ENCODE measurements around the gene TLR2. TPM values are rescaled to one million over a fixed set of nuclear protein-coding genes. Genes with fewer than 3 reads are reported as not detected.
A peak's percentile ranks its signal among the peaks of the same experiment; 100 is the strongest.

The TLR2 gene
- total RNA-seq, 6 donors from 2014 or later, result 34.8 to 104 (median 91.2) TPM

DNA sequence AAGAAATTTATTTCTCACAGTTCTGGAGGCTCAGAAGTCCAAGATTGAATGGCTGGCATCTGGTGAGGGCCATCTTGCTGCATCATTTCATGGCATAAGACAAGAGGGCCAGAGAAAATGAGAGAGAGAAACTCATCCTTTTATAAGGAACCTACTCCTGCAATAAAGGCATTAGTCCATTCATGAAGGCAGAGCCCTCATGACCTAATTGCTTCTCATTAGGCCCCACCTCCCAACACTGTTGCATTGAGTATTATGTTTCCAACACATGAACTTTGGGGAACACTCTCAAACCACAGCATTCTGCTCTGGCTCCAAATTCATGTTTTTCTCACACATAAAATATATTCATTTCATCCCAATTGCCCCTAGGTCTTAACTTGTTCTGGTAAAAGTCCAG, 61.6 kb downstream of the TLR2 start:
- H3K4me1 ChIP-seq, result peaks cover 0 to 6% (median 0%) of the 10 kb centered on the region in 4 donors
- DNase-seq (no peak), ATAC-seq (ENCODE audit: low FRiP score in 2 of 2) (no peak)
- H3K4me3 ChIP-seq, result no peak overlapping the region
- no peaks in the 10 kb centered on the region for H3K36me3 ChIP-seq
- H3K9me3 ChIP-seq, result peaks cover 0 to 3% (median 0%) of the 10 kb centered on the region in 4 donors
- TF ChIP-seq EP300 (IDR thresholded peaks at IDR 0.05) (no peak), POLR2A (IDR thresholded peaks at IDR 0.05) (no peak), POLR2AphosphoS5 (IDR thresholded peaks at IDR 0.05) (no peak)
- TF ChIP-seq, protein P1, sequence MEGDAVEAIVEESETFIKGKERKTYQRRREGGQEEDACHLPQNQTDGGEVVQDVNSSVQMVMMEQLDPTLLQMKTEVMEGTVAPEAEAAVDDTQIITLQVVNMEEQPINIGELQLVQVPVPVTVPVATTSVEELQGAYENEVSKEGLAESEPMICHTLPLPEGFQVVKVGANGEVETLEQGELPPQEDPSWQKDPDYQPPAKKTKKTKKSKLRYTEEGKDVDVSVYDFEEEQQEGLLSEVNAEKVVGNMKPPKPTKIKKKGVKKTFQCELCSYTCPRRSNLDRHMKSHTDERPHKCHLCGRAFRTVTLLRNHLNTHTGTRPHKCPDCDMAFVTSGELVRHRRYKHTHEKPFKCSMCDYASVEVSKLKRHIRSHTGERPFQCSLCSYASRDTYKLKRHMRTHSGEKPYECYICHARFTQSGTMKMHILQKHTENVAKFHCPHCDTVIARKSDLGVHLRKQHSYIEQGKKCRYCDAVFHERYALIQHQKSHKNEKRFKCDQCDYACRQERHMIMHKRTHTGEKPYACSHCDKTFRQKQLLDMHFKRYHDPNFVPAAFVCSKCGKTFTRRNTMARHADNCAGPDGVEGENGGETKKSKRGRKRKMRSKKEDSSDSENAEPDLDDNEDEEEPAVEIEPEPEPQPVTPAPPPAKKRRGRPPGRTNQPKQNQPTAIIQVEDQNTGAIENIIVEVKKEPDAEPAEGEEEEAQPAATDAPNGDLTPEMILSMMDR (IDR thresholded peaks at IDR 0.05), result no peak
- H3K27ac ChIP-seq, result no peak overlapping the region
- H3K27me3 ChIP-seq, result no peaks in the 10 kb centered on the region

DNA sequence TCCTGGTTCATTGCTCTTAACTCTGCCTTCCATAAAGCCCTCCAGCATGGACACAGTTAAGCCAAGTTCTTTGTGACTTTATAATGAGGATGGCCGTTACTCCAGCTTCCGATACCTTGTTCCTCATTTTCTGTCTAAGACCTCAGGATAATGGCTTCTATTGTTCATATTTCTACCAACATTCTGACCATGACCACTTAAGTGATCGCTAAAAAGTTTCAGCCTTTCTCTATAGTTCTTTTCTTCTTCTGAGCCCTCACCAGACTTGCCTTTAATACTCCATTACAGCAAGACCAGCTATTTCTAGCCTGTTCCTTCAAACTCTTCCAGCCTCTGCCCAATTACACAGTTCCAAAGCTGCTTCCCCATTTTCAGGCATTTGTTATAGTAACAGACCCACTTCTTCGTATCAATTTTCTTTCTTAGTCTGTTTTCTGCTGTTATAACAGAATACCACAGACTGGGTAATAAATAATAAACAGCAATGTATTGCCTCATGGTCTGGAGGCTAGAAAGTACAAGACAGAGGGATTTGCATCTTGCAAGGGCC, 63.4 kb downstream of the TLR2 start:
- 65 to 73% methylated on average over 4 of the region's 4 CpGs for WGBS, 2 donors
- Histone ChIP-seq H3K9me3 (no peaks in the 10 kb centered on the region), H3K4me1 (peaks cover 0 to 6% (median 0%) of the 10 kb centered on the region in 4 donors), H3K27ac (peak overlapping the region in 2 of 4 donors; percentile 10 to 14), H3K36me3 (no peaks in the 10 kb centered on the region), H3K4me3 (no peak overlapping the region), H3K27me3 (no peaks in the 10 kb centered on the region)
- DNase-seq, result no peak
- TF ChIP-seq POLR2AphosphoS5 (IDR thresholded peaks at IDR 0.05), result no peak
- no peak for TF ChIP-seq EP300 (IDR thresholded peaks at IDR 0.05)
- TF ChIP-seq, protein P1 (IDR thresholded peaks at IDR 0.05), result no peak
- TF ChIP-seq POLR2A (IDR thresholded peaks at IDR 0.05), result no peak
- peak in 1 of 2 donors; percentile 36 for ATAC-seq (ENCODE audit: low FRiP score in 2 of 2)

DNA sequence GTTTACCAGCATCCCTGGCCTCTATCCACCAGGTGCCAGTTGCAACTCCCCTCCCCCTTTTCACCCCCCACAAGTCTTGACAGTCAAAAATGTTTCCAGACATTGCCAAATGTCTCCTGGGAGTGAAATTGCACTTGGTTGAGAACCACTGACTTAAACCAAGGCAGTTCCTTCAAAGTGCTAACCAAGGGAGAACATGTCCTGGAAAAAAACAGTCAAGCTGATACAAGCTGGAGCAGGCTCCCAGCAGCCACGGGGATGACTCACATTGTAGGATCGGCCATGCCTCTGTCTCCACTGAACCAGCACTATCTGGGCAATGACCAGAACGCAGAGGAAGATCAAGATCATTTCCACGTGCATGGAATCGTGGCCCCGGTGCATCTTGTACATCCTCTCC, 64.3 kb downstream of the TLR2 start:
- peak in 1 of 2 donors; percentile 55 for DNase-seq
- Histone ChIP-seq H3K36me3 (no peaks in the 10 kb centered on the region), H3K4me3 (no peak overlapping the region), H3K27ac (peak overlapping the region in 1 of 4 donors; percentile 10), H3K27me3 (no peaks in the 10 kb centered on the region), H3K4me1 (peaks cover 0 to 6% (median 0%) of the 10 kb centered on the region in 4 donors), H3K9me3 (no peaks in the 10 kb centered on the region)
- TF ChIP-seq EP300 (IDR thresholded peaks at IDR 0.05) (no peak), POLR2AphosphoS5 (IDR thresholded peaks at IDR 0.05) (no peak), POLR2A (IDR thresholded peaks at IDR 0.05) (no peak)
- TF ChIP-seq, protein P1 (IDR thresholded peaks at IDR 0.05), result no peak
- peak in 1 of 2 donors; percentile 78 for ATAC-seq (ENCODE audit: low FRiP score in 2 of 2)
- 77 to 78% methylated on average over 6 of the region's 6 CpGs for WGBS, 2 donors

DNA sequence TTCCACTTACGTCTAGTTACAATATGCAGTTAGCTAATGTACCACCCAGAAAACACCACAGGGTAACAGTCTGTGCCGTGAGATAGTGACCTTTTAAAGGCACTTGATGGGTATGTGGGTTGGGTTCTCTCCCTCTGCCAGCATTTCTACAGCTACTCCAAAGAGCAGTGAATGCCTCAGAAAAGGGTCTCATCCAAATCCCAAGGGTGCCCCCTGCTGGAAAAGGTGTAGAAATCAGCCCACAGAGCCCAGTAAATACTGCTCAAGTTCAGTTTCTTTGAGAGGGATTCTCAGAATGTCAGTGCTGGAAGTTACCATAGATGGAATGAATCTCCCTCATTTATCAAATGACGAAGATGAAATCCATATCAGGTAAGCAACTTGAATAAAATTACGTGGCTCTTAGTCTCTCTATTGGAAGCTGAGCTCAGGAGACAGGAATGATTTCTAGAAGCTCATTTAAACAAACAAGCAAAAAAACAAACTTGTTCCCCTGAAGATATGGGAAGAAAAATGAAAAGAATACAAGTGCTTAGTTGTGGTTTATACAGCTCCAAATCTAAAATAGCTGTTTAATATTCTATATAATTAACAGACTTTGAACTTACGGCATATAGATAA, 66.2 kb downstream of the TLR2 start:
- Histone ChIP-seq H3K4me1 (peaks cover 0 to 6% (median 0%) of the 10 kb centered on the region in 4 donors), H3K9me3 (no peaks in the 10 kb centered on the region), H3K27me3 (no peaks in the 10 kb centered on the region), H3K27ac (no peak overlapping the region), H3K36me3 (no peaks in the 10 kb centered on the region), H3K4me3 (no peak overlapping the region)
- TF ChIP-seq, protein P1 (IDR thresholded peaks at IDR 0.05), result peak; percentile 42 to 81 (median 71)
- TF ChIP-seq EP300 (IDR thresholded peaks at IDR 0.05), result no peak
- 31 to 38% methylated on average over 5 of the region's 5 CpGs for WGBS, 2 donors
- ATAC-seq (ENCODE audit: low FRiP score in 2 of 2) (peak; percentile 81 to 88), DNase-seq (peak in 1 of 2 donors; percentile 70)

DNA sequence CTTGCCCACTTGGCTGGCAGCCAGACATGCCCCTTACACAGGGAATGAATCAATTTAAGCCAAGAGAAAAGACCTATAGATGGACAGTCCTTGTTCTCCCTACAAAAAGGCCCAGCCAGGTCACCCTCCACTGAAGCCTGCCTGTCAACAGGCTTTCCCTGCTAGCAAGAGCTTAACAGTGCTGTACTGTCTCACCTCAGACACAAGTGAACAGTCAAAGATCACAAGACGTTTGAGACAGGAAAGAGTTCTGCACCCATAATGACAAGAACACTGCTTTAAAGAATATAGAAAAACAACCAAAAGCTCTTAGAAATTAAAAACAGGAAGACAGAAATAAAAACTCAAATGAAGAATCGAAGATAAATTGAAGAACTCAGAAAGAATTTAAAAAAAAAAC, 71.1 kb downstream of the TLR2 start:
- ATAC-seq (ENCODE audit: low FRiP score in 2 of 2) (no peak), DNase-seq (no peak)
- Histone ChIP-seq H3K4me3 (no peak overlapping the region), H3K36me3 (no peaks in the 10 kb centered on the region), H3K9me3 (no peaks in the 10 kb centered on the region), H3K27ac (no peak overlapping the region), H3K27me3 (peaks cover 0 to 14% (median 6%) of the 10 kb centered on the region in 4 donors), H3K4me1 (peaks cover 9 to 13% (median 10%) of the 10 kb centered on the region in 4 donors)
- TF ChIP-seq EP300 (IDR thresholded peaks at IDR 0.05) (no peak), POLR2AphosphoS5 (IDR thresholded peaks at IDR 0.05) (no peak), POLR2A (IDR thresholded peaks at IDR 0.05) (no peak)
- TF ChIP-seq, protein P1 (IDR thresholded peaks at IDR 0.05), result no peak
- 70 to 71% methylated on average over 2 of the region's 2 CpGs for WGBS, 2 donors
